ENCODE measurements around the gene MYO9B.
A peak's percentile ranks its signal among the peaks of the same experiment; 100 is the strongest.

Gene MYO9B

GRCh38 chr19:17243211-17243829, 167.7 kb downstream of the MYO9B start:
- Mint-ChIP-seq H3K4me3 (no peak overlapping the region), H3K27me3 (no peaks in the 10 kb centered on the region), H3K36me3 (ENCODE audit: low read depth) (no peaks in the 10 kb centered on the region), H3K9me3 (no peaks in the 10 kb centered on the region), H3K4me1 (ENCODE audit: low read depth) (peaks cover 8% of the 10 kb centered on the region), H3K27ac (no peak overlapping the region)

- no peaks in the 10 kb centered on the region for H3K27me3 Mint-ChIP-seq
- H3K4me1 Mint-ChIP-seq (ENCODE audit: low read depth): peaks cover 8% of the 10 kb centered on the region
- H3K9me3 Mint-ChIP-seq: no peaks in the 10 kb centered on the region
- H3K4me3 Mint-ChIP-seq: peak overlapping the region; percentile 54
- H3K36me3 Mint-ChIP-seq (ENCODE audit: low read depth): no peaks in the 10 kb centered on the region
- no peak overlapping the region for H3K27ac Mint-ChIP-seq
These were observed 168.4 kb downstream of the MYO9B start for GRCh38 chr19:17243830-17244617.

- Mint-ChIP-seq H3K4me3 (peak overlapping the region; percentile 54), H3K36me3 (ENCODE audit: low read depth) (no peaks in the 10 kb centered on the region), H3K9me3 (no peaks in the 10 kb centered on the region), H3K4me1 (ENCODE audit: low read depth) (peaks cover 8% of the 10 kb centered on the region), H3K27me3 (no peaks in the 10 kb centered on the region), H3K27ac (no peak overlapping the region)
These were observed 169.3 kb downstream of the MYO9B start for GRCh38 chr19:17244618-17245534.

GRCh38 chr19:17245535-17245984, 170.0 kb downstream of the MYO9B start, which contains the start of gene NR2F6:
TSS of gene NR2F6 (minus strand) at chr19:17245919. CDS start at chr19:17245220, 699 bp downstream.
- H3K27ac Mint-ChIP-seq: peak within 1 kb of the TSS; percentile 75
- H3K4me1 Mint-ChIP-seq (ENCODE audit: low read depth): peaks cover 8% of the 10 kb centered on the region
- no peaks in the 10 kb centered on the region for H3K36me3 Mint-ChIP-seq (ENCODE audit: low read depth)
- peak within 1 kb of the TSS; percentile 81 for H3K4me3 Mint-ChIP-seq
- no peaks in the 10 kb centered on the region for H3K9me3 Mint-ChIP-seq
- no peaks in the 10 kb centered on the region for H3K27me3 Mint-ChIP-seq

GRCh38 chr19:17246681-17247425, 171.3 kb downstream of the MYO9B start:
- Mint-ChIP-seq H3K9me3 (no peaks in the 10 kb centered on the region), H3K4me3 (peak overlapping the region; percentile 12), H3K4me1 (ENCODE audit: low read depth) (peaks cover 8% of the 10 kb centered on the region), H3K27ac (no peak overlapping the region), H3K36me3 (ENCODE audit: low read depth) (no peaks in the 10 kb centered on the region), H3K27me3 (no peaks in the 10 kb centered on the region)

- Mint-ChIP-seq H3K27ac (no peak overlapping the region), H3K4me1 (ENCODE audit: low read depth) (peaks cover 8% of the 10 kb centered on the region), H3K4me3 (no peak overlapping the region), H3K27me3 (no peaks in the 10 kb centered on the region), H3K36me3 (ENCODE audit: low read depth) (no peaks in the 10 kb centered on the region), H3K9me3 (no peaks in the 10 kb centered on the region)
These were observed 172.6 kb downstream of the MYO9B start for GRCh38 chr19:17248011-17248776.

GRCh38 chr19:17249887-17250548, 174.4 kb downstream of the MYO9B start:
- Mint-ChIP-seq H3K27ac (no peak overlapping the region), H3K9me3 (no peaks in the 10 kb centered on the region), H3K4me1 (ENCODE audit: low read depth) (peaks cover 8% of the 10 kb centered on the region), H3K36me3 (ENCODE audit: low read depth) (no peaks in the 10 kb centered on the region), H3K27me3 (no peaks in the 10 kb centered on the region), H3K4me3 (no peak overlapping the region)

- Mint-ChIP-seq H3K4me1 (ENCODE audit: low read depth) (no peaks in the 10 kb centered on the region), H3K27me3 (no peaks in the 10 kb centered on the region), H3K4me3 (no peak overlapping the region), H3K27ac (no peak overlapping the region), H3K9me3 (no peaks in the 10 kb centered on the region), H3K36me3 (ENCODE audit: low read depth) (no peaks in the 10 kb centered on the region)
These were observed 179.1 kb downstream of the MYO9B start for GRCh38 chr19:17254636-17255035.

GRCh38 chr19:17255150-17255621, 179.6 kb downstream of the MYO9B start:
- no peaks in the 10 kb centered on the region for H3K9me3 Mint-ChIP-seq
- H3K36me3 Mint-ChIP-seq (ENCODE audit: low read depth): no peaks in the 10 kb centered on the region
- no peaks in the 10 kb centered on the region for H3K27me3 Mint-ChIP-seq
- H3K27ac Mint-ChIP-seq: no peak overlapping the region
- H3K4me1 Mint-ChIP-seq (ENCODE audit: low read depth): no peaks in the 10 kb centered on the region
- H3K4me3 Mint-ChIP-seq: no peak overlapping the region

- Mint-ChIP-seq H3K9me3 (no peaks in the 10 kb centered on the region), H3K36me3 (ENCODE audit: low read depth) (no peaks in the 10 kb centered on the region), H3K4me3 (no peak overlapping the region), H3K27me3 (no peaks in the 10 kb centered on the region), H3K27ac (no peak overlapping the region), H3K4me1 (ENCODE audit: low read depth) (peaks cover 5% of the 10 kb centered on the region)
These were observed 180.6 kb downstream of the MYO9B start for GRCh38 chr19:17256130-17256529.

- Mint-ChIP-seq H3K36me3 (ENCODE audit: low read depth) (no peaks in the 10 kb centered on the region), H3K27me3 (no peaks in the 10 kb centered on the region), H3K27ac (no peak overlapping the region), H3K4me1 (ENCODE audit: low read depth) (peaks cover 5% of the 10 kb centered on the region), H3K9me3 (no peaks in the 10 kb centered on the region), H3K4me3 (no peak overlapping the region)
These were observed 183.7 kb downstream of the MYO9B start for GRCh38 chr19:17259118-17259780.

- no peaks in the 10 kb centered on the region for H3K27me3 Mint-ChIP-seq
- H3K4me1 Mint-ChIP-seq (ENCODE audit: low read depth): peaks cover 5% of the 10 kb centered on the region
- H3K4me3 Mint-ChIP-seq: no peak overlapping the region
- H3K27ac Mint-ChIP-seq: no peak overlapping the region
- no peaks in the 10 kb centered on the region for H3K36me3 Mint-ChIP-seq (ENCODE audit: low read depth)
- no peaks in the 10 kb centered on the region for H3K9me3 Mint-ChIP-seq
These were observed 184.4 kb downstream of the MYO9B start for GRCh38 chr19:17259934-17260333.

GRCh38 chr19:17260842-17261325, 185.3 kb downstream of the MYO9B start:
- Mint-ChIP-seq H3K27me3 (no peaks in the 10 kb centered on the region), H3K27ac (no peak overlapping the region), H3K4me1 (ENCODE audit: low read depth) (peaks cover 5% of the 10 kb centered on the region), H3K9me3 (no peaks in the 10 kb centered on the region), H3K36me3 (ENCODE audit: low read depth) (no peaks in the 10 kb centered on the region), H3K4me3 (no peak overlapping the region)
